Stimulated activated CD4-positive, alpha-beta T cell treated with anti-CD3 and anti-CD28 coated beads, Interleukin-12 subunit alpha, Interleukin-12 subunit beta, amount 100 ng/mL, for 48 hours (primary cell): ENCODE measurements around the gene ALX3.

Experiments
- DNase-seq, 3 donors: peaks; one replicate each; pipeline ENCODE4 v3.0.0-alpha.2; 2020; ENCODE audit warnings: low read depth in 2 of 3, low spot score in 1 of 3

ALX3 gene

DNA sequence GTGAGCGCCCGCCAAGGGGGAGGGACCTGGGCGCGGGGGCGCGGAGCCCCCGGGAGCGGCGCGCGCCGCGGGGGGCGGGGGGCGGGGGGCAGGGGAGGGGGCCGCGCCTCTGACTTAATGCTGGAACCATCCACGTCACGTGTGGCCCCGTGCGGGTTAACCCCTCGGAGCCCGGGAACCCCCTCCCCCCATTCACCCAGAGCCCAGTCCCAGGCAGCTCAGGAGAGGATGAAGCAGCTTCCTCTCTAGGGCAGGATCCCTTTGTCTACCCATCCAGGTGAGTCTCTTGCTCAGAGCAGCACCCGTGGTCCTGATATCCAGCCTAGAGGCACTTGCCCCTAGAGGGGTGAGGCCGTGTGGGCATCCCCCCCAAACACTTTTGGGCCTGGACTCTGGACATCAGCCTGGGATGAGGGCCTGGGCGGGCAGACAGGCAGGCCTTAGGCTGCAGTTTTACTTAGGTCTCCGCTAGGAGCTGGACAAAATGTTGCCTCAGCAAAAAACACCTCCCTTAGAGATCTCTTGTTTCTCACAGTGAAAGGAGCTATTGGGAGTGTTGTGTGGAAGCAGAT is at the start of gene ALX3:
Gene ALX3, minus strand, starts transcription at position 2 of the 572 bp plus-strand sequence. CDS start 60 bp downstream, outside the sequence.
- DNase-seq: no peak

DNA sequence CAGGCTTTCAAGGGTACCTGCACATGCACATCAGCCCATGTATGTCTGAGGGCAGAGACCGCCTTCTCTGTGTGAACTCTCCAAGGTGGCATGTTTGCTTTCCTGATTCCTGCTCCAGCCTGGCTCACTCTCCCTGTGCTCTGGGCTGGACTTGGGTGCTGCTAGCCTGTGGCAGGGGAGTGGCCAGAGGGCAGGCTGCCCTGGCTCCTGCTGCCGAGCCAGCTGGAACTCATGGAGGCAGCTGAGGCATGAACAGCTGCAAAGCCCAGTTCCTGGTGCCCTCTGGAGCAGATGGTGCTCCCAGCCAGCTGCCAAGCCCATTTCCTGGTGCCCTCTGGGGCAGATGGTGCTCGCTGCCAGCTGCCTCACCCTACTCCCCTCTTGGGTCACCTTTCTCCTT is 49.4 kb upstream of the ALX3 start:
- no peak for DNase-seq

GRCh38 chr1:110118636-110119396 is 48.3 kb upstream of the ALX3 start:
- DNase-seq: peak in 2 of 3 donors; percentile 5 to 12

- no peak for DNase-seq
Observed at GRCh38 chr1:110114784-110115183, 44.3 kb upstream of the ALX3 start.

GRCh38 chr1:110114173-110114572 is 43.7 kb upstream of the ALX3 start:
- no peak for DNase-seq

DNA sequence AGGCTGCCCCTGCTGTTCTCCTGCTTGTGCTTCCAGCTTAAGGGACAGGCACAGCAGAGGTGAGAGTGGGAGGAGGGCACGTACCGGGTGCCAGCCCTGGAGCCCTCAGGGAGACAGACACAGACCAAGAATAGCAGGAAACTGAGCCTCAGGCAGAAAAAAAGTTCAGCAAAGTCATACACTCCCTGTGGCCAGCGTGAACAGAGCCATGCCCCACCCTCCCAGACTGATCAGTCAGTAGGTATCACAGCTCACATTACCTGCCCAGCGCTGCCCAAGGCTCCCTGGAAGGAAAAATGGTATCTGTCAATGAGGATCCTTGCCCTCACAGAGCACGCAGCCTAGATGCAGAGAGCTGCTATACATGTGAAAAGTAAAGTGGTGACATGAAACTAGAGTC is 43.1 kb upstream of the ALX3 start:
- no peak for DNase-seq

DNA sequence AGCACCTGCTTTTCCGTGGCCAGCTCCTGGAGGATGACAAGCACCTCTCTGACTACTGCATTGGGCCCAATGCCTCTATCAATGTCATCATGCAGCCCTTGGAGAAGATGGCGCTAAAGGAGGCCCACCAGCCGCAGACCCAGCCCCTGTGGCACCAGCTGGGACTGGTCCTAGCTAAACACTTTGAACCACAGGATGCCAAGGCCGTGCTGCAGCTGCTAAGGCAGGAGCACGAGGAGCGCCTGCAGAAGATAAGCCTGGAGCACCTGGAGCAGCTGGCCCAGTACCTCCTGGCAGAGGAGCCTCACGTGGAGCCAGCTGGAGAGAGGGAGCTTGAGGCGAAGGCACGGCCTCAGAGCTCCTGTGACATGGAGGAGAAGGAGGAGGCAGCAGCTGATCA is 42.2 kb upstream of the ALX3 start:
- DNase-seq: no peak

DNA sequence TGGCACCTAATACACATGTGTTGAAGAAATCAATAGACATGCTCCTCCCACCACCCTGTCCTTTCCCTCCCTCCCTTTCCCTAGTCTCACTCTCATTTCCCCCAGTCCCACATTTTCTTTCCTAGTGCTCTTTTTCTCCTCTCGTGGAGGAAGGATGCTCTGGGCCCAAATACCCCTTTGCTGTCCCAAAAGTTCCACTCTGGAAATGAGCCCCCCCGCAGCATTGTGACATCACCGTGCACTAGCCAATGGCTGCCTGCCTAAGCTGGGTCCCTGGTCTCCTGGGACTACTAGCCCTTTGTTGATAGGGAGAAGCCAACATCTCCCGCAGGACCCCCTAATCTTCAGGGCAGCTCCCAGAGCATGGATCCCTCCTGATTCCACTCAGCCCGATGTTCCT is 41.7 kb upstream of the ALX3 start, which contains the start of gene UBL4B:
Gene UBL4B, plus strand, starts transcription at position 301 of the 400 bp plus-strand sequence. Its CDS starts 92 bp downstream, at position 393.
- no peak for DNase-seq

DNA sequence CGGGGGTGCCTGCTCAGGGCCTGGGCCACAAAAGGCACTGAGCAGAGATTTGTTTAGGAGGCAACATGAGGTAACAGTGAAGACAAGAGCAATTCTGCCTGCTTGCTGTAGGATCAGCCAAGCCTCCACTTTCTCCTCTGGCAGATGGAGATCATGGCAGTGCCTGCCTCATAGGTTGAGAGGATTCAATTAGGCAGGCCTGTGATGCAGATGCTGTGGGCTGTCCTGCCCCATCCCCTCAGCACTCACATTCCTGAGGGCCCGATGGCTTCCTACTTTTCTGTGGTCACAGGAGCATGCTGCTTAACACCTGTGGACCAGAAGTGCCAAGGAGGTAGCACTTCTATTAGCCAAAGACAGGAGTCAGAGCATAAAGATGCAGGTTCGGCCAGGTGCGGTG is 40.6 kb upstream of the ALX3 start:
- DNase-seq: no peak

GRCh38 chr1:110107867-110108469 is 37.5 kb upstream of the ALX3 start:
- DNase-seq: no peak

DNA sequence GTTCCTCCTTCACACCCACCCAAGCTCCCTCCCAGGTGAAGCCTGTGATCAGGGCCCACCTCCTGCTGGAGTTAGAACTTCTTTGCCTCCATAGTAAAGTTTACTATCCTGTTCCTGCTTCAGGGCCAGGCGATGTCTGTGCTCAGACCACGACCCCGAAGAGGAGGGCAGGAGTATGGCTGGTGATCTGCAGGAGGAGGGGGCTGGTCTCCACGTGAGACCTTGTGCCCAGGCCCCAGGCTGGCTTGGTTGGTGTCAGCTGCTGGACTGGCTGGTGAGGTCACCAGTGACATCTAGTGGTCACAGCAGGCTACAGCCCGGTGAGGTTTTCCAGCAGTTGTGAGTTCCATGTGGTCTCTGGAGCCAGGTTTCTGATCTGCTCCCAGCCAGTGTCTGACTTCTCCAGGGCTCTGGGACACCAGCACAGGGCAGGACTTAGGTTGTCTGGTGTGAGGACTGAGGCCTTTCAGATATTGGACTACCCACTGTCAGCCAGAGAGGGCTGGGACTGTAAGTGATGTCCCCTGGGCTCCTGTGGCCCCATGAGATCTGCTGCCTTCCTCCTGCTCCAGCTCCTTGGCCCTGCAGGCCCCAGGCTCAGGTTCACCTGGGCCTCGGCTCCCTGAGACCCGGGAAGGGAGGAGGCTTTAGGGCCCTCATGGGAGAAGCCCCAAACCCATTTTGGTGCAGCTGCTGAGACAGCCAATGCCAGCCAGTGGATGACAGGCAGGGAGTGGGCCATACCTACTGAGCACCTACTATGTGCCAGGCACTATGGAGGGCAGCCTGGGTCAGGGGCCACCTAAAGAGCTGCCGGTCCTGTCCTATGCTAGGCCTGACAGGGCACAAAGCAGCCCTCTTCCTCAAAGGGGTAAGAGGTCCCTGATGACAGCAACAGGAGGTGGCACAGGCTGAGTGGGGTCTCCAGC is 35.8 kb upstream of the ALX3 start:
- peak; percentile 45 to 54 (median 45) for DNase-seq

GRCh38 chr1:110102081-110102480 is 31.6 kb upstream of the ALX3 start:
- DNase-seq: no peak

DNA sequence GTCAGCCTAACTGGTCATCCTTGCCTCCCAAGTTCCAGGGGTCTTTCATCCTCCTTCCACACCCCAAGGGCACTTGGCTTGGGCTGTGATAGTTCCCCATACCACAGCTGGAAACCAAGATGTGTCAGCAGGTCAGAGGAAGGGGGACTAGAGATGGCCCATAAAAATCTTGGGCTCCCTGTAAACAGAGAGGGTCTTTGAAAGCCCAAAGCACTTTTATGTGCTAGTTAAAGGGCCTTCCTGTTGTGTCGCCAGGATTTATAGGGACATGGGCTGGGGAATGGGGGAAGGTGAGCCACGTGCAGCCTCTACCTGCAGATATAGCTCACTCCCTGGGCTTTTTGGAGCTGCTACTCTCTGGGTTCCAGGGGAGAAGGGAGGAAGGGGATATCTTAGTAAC is 29.9 kb upstream of the ALX3 start:
- DNase-seq: no peak

DNA sequence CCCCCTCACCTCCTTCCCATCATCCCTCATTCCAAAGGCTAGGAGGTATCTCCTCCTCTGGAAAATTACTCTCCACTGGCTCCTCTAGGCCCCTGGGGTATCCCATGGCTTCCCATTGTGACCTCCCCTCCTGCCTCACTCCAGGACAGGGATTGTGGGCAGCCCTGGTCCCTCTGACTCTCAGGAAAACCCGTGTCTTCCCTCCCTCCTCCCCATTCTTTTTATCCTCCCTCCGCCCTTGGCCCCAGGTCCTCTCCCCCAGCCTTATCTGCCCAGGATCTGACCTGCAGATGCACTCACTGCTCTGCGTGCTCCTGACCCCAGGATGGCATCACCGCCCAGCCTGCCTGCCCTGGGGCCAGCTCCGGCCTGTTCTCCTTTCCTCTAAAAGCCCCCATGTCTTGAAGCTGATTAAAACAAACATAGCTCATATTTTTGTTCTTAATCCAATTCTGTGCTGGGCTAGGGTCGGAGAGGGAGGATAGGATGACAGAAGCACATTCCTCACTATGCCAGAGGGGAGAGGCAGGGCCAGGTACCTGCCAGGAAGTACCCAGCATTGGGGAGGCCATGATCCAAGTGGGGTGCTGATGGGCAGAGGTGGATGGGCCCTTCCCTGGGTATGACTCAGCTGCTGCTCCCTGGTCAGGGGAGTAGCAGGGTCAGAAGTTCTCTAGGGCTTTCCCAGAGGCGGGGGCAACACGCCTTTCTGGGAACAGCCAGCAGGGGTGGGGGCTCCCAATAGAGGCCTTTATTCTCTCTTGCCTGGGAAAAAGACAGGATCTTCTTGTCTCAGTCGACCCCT is 28.0 kb upstream of the ALX3 start:
- no peak for DNase-seq

DNA sequence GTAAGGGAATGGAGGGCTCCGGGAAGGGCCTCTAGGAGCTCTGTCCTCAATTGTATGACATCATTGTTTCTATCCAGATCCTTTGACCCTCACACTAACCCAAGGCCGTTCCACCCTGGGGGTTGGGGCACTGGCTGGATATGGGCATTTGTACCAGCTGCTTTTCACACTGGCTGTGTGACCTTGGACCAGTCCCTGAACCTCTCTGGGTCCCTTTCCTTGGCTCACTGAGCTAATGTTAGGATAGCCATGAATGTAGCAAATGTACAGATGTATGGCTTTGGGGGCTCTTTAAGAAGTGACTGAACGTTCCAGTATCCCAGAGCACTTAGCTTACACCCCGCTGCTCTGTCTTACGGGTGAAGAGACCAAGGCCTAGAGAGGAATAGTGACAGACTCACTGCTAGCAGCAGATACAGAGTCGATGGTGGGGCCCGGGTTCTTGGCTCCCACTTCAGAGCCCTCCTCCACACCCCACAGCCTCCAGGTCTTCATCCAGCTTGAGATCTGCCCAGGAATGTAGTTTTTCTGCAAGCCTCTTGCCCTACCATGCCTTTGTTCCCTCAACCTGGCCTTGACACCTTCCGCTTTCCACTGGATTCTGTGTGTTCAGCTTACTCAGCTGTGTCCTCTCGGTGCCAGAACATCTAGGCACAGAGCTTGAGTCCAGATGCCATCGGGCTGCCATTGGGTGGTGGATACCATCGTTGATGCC is 27.2 kb upstream of the ALX3 start:
- no peak for DNase-seq

GRCh38 chr1:110094931-110095654 is 24.6 kb upstream of the ALX3 start:
- no peak for DNase-seq

GRCh38 chr1:110092991-110093390 is 22.5 kb upstream of the ALX3 start:
- DNase-seq: no peak

GRCh38 chr1:110091791-110092190 is 21.3 kb upstream of the ALX3 start:
- no peak for DNase-seq

DNA sequence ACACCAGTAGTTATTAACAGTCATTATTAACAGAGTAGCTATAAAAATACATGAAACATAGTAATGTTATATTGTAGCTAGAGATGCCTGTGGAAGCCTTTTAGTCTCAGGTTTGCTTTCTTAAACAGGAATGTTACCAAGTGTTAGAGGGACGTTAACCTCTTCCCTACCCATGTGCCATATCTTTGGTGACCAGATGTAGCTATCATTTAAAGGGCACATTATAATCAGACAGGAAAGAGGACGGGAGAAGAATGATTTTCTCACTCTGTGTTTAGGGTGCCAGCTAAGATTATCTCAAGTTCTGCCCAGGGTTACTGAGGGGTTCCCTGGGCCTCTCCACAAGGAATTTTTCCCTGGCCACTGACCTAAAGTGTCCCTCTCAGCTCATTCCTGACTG is 20.9 kb upstream of the ALX3 start:
- no peak for DNase-seq
